Mesodermal cell (in vitro differentiated cells): ENCODE results near the gene FAM168A.

Source experiments
- H3K27ac ChIP-seq: 2 replicates; pipeline ENCODE4 v1.7.0; 2013; ENCODE audit warnings: mild to moderate bottlenecking, low read depth, low read length, moderate library complexity; ENCODE audit not compliant: severe bottlenecking
- H3K36me3 ChIP-seq: 2 replicates; pipeline ENCODE4 v1.7.1; 2013; ENCODE audit warnings: mild to moderate bottlenecking, low read length, moderate library complexity; ENCODE audit not compliant: control insufficient read depth, insufficient read depth
- H3K4me1 ChIP-seq: one replicate; pipeline ENCODE4 v1.7.1; 2013; ENCODE audit warnings: mild to moderate bottlenecking, low read length; ENCODE audit not compliant: insufficient read depth, control insufficient read depth, poor library complexity, severe bottlenecking
- H3K4me3 ChIP-seq: 2 replicates; pipeline ENCODE4 v1.7.0; 2013; ENCODE audit warnings: low read length, control low read depth, mild to moderate bottlenecking; ENCODE audit not compliant: insufficient read depth, poor library complexity, severe bottlenecking; ENCODE audit errors: extremely low read depth
- H3K9me3 ChIP-seq: 2 replicates; pipeline ENCODE4 v1.7.1; 2013; ENCODE audit warnings: mild to moderate bottlenecking, low read length, moderate library complexity; ENCODE audit not compliant: control insufficient read depth
- WGBS, 2 experiments: methylation state at CpG; one replicate each; pipeline ENCODE4 v1.1.5; 2013; ENCODE audit warnings: missing lambda C conversion rate in 2 of 2; ENCODE audit not compliant: insufficient coverage in 2 of 2; 5-methylcytosine and 5-hydroxymethylcytosine counted together

Gene FAM168A

GRCh38 chr11:73428699-73429098 is 169.2 kb downstream of the FAM168A start:
- Histone ChIP-seq H3K4me3 (no peak overlapping the region), H3K36me3 (peaks cover 4% of the 10 kb centered on the region), H3K27ac (no peak overlapping the region), H3K4me1 (peaks cover 10% of the 10 kb centered on the region), H3K9me3 (no peaks in the 10 kb centered on the region)

DNA sequence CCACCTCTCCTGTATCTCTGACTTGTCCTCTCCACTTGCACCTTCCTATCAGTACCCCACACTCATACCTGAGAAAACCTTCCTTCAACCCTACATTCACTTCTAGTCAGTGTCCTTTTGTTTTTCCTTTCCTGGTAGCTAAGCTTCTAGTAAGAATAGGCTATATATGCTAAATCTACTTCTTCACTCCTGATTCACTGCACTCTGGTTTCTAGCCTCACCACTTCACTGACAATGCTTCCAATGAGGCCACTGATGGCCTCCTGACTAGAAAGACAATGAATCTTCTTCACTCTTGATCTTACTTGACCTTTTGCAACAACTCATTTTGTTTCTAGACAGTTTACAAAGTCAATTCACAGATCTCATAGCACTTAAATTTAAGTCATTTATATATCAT is 169.7 kb downstream of the FAM168A start:
- Histone ChIP-seq H3K27ac (no peak overlapping the region), H3K9me3 (no peaks in the 10 kb centered on the region), H3K4me3 (no peak overlapping the region), H3K36me3 (peaks cover 4% of the 10 kb centered on the region), H3K4me1 (peaks cover 10% of the 10 kb centered on the region)

DNA sequence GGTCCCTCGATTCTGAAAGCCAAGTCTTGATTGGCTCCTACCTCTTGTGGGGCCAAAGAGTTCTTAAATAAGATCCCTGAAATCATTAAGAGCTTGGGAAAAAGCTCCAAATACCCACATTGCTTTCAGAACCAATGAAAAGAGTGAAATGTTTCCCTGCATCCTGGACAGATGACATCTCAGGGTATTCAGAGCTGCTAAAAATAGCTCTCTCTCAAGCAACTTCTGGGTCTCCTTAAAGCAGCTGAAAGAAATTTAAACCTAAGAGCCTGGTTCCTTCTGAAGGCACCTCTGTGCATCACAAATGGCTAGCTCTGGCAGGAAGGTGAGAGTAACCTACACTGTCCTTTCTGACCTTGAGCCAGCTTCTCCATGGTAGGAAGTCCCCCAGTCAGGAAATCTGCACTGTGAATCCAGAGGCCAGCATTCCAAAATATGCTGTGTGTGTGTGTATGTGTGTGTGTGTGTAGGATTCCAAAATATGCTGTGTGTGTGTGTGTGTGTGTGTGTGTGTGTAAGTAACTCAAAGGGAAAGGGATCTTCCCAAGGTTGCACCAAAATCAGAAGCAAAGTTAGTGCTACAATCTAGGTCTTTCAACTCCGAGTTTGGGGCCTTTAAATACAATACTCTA is 171.6 kb downstream of the FAM168A start:
- no peak overlapping the region for H3K4me3 ChIP-seq
- peaks cover 18% of the 10 kb centered on the region for H3K4me1 ChIP-seq
- H3K27ac ChIP-seq = peak overlapping the region; percentile 16
- 90% methylated on average over 2 of the region's 2 CpGs; no CpG with 5 or more reads in 1 of the 2 experiments for WGBS, 2 experiments
- H3K9me3 ChIP-seq = no peaks in the 10 kb centered on the region
- peaks cover 4% of the 10 kb centered on the region for H3K36me3 ChIP-seq

GRCh38 chr11:73425108-73425507 is 172.8 kb downstream of the FAM168A start:
- H3K4me1 ChIP-seq = peaks cover 25% of the 10 kb centered on the region
- H3K4me3 ChIP-seq = no peak overlapping the region
- no peaks in the 10 kb centered on the region for H3K36me3 ChIP-seq
- 83% methylated on average over 1 of the region's 1 CpG; no CpG with 5 or more reads in 1 of the 2 experiments for WGBS, 2 experiments
- H3K27ac ChIP-seq = no peak overlapping the region
- H3K9me3 ChIP-seq = no peaks in the 10 kb centered on the region

DNA sequence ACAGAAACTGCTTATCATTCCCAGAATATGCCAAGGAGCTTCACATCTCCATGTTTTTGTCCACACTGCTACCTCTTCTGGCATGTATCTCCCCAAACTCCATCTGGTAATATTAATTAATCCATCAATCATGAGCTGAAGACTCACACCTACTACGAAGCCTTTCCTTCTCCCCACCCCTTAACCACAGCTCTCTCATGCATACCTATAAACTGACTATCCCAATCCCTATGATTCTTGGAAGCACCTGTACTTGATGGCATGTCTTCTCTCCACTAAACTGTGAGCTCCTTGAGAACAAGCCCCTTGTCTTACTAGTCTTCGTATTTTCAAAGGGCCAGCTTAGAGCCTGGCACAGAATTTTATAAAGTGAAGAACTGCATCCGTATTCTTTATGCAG is 174.4 kb downstream of the FAM168A start:
- 98 to 100% methylated on average over 2 to 3 of the region's 3 CpGs for WGBS, 2 experiments
- Histone ChIP-seq H3K9me3 (no peaks in the 10 kb centered on the region), H3K27ac (no peak overlapping the region), H3K4me1 (peaks cover 25% of the 10 kb centered on the region), H3K36me3 (peaks cover 10% of the 10 kb centered on the region), H3K4me3 (no peak overlapping the region)

- no peaks in the 10 kb centered on the region for H3K9me3 ChIP-seq
- no peak overlapping the region for H3K27ac ChIP-seq
- H3K4me1 ChIP-seq = peaks cover 23% of the 10 kb centered on the region
- H3K4me3 ChIP-seq = no peak overlapping the region
- WGBS, 2 experiments = 94% methylated on average over 4 of the region's 4 CpGs
- H3K36me3 ChIP-seq = peaks cover 16% of the 10 kb centered on the region
Observed at GRCh38 chr11:73422886-73423285, 175.0 kb downstream of the FAM168A start.

- peaks cover 19% of the 10 kb centered on the region for H3K36me3 ChIP-seq
- peaks cover 29% of the 10 kb centered on the region for H3K4me1 ChIP-seq
Observed at GRCh38 chr11:73420136-73420535, 177.8 kb downstream of the FAM168A start.

GRCh38 chr11:73416786-73417185 is 181.1 kb downstream of the FAM168A start:
- Histone ChIP-seq H3K4me3 (no peak overlapping the region), H3K36me3 (peaks cover 19% of the 10 kb centered on the region)

More at GRCh38 chr11:73420136-73420535, 177.8 kb downstream of the FAM168A start:
- Histone ChIP-seq H3K27ac (no peak overlapping the region), H3K9me3 (no peaks in the 10 kb centered on the region), H3K4me3 (no peak overlapping the region)

DNA sequence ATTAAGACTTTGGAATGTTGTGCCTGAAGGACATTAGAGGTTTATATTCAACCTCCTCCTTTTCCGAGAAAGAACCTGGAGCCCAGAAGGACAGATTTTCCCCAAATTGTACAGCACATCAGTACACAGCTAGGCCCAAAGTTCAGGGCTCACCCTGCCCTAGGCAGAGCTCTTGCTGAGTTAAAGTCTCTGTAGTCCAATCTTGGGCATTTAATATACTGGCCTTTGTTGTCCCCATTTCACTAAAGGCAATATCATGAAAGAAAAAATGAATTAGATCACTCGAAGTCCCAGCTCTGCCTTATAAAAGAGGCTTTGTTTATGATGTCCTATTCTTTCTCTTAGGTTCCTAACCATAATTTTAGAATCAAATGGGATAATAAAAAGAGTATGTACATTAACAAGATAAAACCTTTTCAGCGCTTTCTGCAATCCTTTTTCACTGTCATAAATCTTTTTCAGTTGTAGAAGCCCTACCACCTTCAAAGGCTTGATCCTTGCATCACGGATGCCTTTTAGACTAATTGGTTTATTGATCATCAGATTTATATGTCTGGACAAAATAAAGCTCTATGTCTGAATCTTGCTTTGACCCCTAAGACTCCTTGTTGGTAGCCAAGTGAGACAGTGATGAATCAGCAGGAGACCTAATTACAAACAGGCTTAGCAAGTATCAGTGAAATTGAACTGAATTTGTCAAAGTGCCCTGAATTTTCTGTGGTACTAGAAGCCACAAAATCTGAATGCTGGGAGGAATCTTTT is 181.9 kb downstream of the FAM168A start:
- Histone ChIP-seq H3K27ac (peak overlapping the region; percentile 62), H3K4me3 (no peak overlapping the region), H3K9me3 (no peaks in the 10 kb centered on the region), H3K36me3 (peaks cover 26% of the 10 kb centered on the region), H3K4me1 (peaks cover 32% of the 10 kb centered on the region)
- WGBS, 2 experiments = no CpG with 5 or more reads among the region's 4 CpGs

More at GRCh38 chr11:73416786-73417185, 181.1 kb downstream of the FAM168A start:
- WGBS, 2 experiments = 94 to 96% methylated on average over 2 of the region's 2 CpGs
- no peaks in the 10 kb centered on the region for H3K9me3 ChIP-seq
- peaks cover 40% of the 10 kb centered on the region for H3K4me1 ChIP-seq
- H3K27ac ChIP-seq = no peak overlapping the region

DNA sequence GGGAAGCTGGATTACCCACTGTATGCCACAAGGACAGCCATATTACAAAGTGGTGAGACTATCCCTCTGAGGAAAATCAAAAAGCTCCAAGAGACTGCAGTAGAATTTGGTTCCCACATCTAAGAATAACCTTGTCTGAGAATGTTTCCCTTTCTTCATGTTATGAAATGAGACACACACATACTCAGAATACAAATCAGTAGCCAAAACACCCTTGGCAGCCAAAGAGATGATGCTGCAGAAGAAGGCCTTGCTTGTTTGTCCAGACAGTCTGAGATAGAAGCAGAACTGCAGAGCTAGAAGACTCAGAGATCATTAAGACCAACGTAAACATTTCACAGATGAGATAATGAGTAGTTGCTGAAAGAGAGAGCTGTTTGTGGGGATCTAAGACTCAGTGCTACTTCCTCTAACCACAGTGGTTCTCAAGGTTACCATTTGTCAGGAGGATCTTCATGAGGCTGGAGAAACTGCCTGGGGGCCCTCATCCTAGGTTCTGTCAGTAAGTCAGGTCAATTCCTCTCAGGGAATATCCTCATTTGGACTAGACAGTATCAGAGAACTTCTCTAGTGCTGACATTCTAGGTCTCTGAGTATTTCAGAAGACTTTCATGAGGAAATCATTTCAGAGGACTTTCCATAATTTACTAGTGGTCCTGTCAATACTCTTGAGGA is 182.8 kb downstream of the FAM168A start:
- Histone ChIP-seq H3K9me3 (no peaks in the 10 kb centered on the region), H3K4me1 (peaks cover 33% of the 10 kb centered on the region), H3K27ac (peak overlapping the region; percentile 62), H3K36me3 (peaks cover 32% of the 10 kb centered on the region), H3K4me3 (no peak overlapping the region)
- no CpG with 5 or more reads among the region's 1 CpG for WGBS, 2 experiments

GRCh38 chr11:73413256-73413655 is 184.7 kb downstream of the FAM168A start:
- H3K27ac ChIP-seq = no peak overlapping the region
- H3K4me3 ChIP-seq = no peak overlapping the region
- H3K4me1 ChIP-seq = peaks cover 33% of the 10 kb centered on the region
- peaks cover 35% of the 10 kb centered on the region for H3K36me3 ChIP-seq
- no peaks in the 10 kb centered on the region for H3K9me3 ChIP-seq
- WGBS, 2 experiments = no CpG with 5 or more reads among the region's 2 CpGs
